ENCODE results near the gene TMEM14B.
"Not testable (repeated sequence)": the region's sequence is repeated elsewhere in the genome, so short reads cannot be mapped to it uniquely, and the experiment has no call there.

TMEM14B gene

DNA sequence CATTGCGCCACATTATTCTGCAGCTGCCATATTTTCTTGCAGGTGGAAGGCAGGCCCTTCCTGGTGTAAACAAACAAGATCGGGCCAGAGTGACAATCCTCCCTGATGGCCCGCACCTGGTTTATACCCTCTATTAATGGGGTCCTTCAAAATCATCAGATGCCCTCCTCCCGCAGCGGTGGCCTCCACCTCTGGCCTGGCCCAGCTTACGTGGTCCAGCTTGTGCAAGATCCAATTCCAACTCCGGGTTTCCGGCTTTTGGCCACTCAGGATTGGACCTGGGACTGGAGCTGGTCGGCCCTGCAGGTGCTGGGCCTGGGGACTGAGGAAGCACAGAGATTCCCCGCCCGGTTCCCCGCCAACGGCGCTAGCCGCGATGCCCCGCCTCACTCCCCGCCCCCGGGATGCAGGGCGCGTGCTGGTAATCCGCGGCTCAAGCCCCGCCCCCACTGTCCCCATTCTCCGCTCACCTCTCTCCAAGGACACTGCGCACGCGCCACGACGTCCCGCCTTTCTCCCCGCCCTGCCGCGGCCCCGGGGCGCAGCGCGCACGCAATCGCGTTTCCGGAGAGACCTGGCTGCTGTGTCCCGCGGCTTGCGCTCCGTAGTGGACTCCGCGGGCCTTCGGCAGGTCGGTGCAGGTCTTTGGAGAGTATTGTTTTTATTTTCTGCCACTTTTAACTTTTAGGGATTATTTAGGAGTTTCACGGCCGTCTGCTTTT is at the start of gene TMEM14B:
Gene TMEM14B, plus strand, starts transcription at position 555 of the 722 bp plus-strand sequence. CDS start 1,441 bp downstream, outside the sequence.
- peak; percentile 97 for DNase-seq

DNA sequence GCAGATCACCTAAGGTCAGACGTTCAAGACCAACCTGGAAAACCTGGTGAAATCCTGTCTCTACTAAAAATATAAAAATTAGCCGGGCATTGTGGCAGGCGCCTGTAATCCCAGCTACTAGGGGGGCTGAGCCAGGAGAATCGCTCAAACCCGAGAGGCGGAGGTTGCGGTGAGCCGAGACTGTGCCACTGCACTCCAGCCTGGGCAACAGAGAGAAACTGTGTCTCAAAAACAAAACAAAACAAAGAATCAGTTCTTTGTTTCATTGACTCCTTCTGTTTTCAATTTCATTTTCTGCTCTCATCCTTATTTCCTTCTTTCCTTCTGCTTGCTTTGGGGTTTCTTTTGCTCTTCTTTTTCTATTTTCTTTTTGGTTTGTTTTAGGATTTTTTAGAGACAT is 33.6 kb upstream of the TMEM14B start:
- no peak for DNase-seq

DNA sequence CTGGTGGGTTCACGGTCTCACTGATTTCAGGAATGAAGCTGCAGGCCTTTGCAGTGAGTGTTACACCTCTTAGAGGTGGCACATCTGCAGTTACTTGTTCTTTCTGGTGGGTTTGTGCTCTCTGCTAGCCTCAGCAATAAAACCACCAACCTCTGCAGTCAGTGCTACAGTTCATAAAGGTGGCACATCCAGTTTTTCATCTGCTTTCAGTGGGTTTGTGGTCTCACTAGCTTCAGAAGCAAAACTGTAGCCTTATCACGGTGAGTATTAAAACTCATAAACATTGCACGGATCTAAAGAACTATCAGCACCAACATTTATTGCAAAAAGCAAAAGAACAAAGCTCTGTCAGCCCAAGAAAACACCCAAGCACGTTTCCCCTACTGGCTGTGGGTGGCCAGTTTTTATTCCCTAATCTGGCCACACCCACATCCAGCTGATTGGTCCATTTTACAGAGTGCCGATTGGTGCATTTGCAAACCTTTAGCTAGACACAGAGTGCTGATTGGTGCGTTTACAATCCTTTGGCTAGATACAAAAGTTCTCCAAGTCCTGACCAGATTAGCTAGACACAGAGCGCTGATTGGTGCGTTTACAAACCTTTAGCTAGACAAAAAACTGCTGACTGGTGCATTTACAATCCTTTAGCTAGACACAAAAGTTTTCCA is 28.2 kb upstream of the TMEM14B start:
- DNase-seq: no peak

DNA sequence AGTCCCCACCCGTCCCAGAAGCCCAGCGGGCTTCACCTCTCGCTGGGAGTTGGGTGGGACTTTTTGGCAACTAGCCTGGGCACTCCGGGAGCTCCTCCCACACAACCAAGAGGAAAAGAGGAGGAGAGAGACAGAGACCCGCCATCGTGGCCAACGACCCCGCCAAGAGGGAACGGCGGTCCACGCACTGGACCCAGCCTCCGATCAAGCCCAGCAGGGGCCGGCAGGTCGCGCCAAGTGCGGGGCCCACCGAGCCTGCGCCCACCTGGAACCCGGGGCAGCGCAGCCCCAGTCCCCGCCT is 27.7 kb upstream of the TMEM14B start:
- no peak for DNase-seq

DNA sequence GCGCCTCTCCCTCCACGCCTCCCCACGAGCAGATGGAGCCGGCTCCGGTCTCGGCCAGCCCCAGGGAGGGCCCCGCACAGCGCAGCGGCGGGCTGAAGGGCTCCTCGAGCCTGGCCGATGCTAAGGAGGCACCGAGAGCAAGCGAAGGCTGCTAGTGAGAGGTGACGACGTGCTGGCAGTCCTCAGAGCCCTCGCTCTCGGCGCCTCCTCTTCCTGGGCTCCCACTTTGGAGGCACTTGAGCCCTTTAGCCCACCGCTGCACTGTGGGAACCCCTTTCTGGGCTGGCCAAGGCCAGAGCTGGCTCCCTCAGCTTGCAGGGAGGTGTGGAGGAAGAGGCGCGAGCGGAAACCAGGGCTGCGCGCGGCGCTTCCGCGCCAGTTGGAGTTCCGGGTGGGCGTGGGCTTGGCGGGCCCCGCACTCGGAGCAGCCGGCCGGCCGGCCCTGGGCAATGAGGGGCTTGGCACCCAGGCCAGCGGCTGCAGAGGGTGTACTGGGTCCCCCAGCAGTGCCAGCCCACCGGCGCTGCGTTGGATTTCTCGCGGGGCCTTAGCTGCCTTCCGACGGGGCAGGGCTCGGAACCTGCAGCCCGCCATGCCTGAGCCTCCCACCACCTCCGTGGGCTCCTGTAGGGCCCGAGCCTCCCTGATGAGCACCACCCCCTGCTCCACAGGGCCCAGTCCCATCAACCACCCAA is 27.2 kb upstream of the TMEM14B start:
- no peak for DNase-seq

DNA sequence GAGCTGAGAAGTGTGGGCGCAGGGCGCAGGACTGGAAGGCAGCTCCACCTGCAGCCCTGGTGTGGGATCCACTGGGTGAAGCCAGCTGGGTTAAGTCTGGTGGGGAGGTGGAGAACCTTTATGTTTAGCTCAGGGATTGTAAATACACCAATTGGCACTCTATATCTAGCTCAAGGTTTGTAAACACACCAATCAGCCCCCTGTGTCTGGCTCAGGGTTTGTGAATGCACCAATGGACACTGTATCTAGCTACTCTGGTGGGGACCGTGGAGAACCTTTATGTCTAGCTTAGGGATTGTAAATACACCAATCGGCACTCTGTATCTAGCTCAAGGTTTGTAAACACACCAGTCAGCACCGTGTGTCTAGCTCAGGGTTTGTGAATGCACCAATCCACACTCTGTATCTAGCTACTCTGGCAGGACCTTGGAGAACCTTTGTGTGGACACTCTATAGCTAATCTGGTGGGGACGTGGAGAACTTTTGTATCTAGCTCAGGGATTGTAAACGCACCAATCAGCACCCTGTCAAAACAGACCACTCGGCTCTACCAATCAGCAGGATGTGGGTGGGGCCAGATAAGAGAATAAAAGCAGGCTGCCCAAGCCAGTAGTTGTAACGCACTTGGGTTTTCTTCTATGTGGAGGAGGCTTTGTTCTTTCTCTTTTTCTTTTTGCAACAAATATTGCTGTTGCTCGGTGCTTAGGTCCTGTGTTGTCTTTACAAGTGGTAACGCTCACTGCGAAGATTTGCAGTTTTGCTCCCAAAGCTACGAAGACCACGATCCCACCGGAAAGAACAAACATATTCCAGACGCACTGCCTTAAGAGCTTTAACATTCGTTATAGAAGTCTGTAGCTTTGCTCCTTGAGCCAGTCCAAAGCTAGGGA is 26.4 kb upstream of the TMEM14B start:
- not testable (repeated sequence) for DNase-seq

DNA sequence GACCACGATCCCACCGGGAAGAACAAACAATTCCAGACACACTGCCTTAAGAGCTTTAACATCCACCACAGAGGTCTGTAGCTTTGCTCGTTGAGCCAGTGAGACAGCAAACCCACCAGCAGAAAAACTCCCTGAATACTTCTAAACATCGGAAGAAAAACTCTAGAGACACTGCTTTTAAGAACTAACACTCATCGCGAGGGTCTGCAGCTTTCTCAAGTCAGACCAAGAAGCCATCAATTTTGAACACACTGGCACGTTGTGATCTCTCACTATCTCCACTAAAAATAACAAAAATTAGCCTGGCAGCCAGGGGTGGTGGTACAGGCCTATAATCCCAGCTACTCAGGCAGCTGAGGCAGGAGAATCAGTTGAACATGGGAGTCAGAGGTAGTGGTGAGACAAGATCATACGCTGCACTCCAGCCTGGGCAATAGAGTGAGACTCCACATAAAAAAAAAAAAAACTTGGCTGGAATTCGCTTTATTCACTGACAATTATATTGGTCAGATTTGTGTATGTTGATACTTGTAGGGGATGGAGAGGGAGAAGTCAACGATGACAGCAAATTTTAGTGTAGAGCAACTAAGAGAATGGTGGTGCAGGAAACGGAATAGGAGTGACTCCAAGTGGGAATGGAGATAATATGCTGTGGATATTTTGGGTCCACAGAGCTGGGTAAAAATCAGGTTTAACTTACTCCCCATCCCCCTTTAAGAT is 25.6 kb upstream of the TMEM14B start:
- DNase-seq: no peak

DNA sequence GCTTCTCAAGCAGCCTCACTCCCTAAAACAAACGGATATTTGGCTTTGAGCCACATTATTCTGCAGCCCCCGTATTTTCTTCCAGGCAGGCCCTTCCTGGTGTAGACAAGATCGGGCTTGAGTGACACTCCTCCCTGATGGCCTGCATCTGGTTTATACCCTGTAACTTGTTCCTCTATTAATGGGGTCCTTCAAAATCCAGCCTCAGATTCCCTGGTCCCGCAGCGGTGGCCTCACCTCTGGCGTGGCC is 25.1 kb upstream of the TMEM14B start:
- no peak for DNase-seq

DNA sequence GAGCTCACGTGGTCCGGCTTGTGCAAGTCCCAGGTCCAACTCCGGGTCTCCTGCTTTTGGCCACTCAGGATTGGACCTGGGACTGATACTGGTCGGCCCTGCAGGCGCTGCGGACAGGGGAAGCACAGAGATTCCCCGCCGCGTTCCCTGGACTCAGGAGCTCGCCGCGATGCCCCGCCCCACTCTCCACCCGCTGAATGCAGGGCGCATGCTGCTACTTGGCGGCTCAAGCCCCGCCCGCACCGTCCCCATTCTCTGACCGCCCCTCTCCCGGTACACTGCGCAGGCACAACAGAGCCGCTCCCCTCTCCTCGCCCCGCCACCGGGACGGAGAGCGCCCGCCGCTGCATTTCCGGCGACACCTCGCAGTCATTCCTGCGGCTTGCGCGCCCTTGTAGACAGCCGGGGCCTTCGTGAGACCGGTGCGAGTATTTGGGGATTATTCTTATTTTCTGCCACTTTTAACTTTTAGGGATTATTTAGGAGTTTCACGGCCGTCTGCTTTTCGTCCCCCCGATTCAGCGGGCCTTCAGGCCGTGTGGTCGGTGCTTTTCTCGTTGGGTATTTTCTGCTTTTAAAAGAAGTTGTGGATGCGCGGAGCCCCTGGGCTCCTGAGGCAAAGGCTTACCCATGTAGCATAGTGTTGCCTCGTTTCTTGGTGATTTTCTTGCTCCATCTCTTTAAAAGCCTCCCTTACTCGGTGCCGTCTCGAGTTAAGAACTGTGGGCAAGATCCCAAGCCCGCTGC is 24.6 kb upstream of the TMEM14B start, which contains the start of gene TMEM14C:
Gene TMEM14C, plus strand, starts transcription at position 251 of the 747 bp plus-strand sequence. CDS start 1,544 bp downstream, outside the sequence.
- peak; percentile 88 for DNase-seq

DNA sequence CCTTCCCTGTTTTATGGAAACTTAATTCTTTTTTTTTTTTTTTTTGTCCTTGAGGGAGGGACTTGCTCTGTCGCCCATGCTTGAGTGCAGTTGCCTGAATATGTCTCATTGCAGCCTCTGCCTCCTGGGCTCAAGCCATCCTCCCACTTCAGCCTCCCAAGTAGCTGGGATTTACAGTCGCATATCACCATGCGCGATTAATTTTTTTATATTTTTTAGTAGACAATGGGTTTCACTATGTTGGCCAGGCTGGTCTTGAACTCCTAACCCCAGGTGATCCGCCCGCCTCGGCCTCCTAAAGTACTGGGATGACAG is 24.1 kb upstream of the TMEM14B start:
- no peak for DNase-seq

DNA sequence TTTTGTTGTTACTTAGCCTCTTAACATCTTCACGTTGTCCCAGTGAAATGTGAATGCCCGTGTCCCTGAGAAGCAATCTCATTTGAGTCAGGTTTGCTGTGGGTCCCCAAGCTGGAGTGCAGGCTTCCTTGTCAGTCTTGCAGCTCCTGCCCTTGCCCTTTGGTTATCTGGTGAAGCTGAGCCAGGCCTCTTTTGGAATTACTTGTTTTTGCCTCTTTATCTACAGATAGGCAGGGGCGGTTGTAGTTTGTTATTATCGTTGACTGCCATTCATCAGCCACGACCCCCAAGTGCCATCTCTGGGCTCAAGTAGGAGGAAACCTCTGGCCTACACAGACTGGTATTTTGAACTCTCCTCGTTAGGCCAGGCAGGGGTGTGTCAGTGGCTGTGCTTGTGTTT is 22.6 kb upstream of the TMEM14B start:
- no peak for DNase-seq

DNA sequence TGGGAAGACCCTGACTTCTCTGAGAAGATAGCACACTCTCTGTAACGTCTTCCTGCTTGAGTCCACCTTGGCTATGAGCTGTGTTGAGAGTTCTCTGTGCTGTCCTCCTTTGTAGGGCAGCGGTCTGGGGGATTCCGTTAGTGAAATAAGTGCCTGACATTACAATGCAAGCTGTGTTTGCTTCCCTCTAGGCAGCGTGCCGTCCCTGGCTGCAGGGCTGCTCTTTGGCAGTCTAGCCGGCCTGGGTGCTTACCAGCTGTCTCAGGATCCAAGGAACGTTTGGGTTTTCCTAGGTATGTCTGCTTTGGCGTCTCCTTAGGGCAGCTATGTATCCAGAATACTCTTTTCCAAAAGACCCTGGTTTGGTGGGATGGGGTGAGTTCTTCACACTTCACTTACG is 21.9 kb upstream of the TMEM14B start:
- DNase-seq: no peak

DNA sequence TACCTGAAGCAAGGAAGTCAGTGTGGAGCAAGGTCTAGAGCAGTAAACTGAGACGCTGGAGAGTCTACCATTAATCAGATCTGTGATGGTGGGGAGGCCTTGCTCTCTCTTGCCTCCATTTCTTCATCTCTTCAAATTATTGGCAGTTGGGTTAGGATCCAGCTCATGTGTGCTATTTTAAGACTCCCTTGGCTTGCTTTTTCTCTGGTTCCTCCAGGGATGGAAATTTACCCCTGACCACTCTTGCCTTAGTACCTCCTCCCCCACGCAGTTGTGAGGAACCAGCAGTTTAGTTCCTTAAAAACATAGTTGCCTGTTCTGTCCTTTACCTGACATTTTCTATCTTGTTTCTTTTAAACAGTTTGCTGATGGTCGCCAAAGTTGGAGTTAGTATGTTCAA is 17.4 kb upstream of the TMEM14B start:
- DNase-seq: peak; percentile 23

DNA sequence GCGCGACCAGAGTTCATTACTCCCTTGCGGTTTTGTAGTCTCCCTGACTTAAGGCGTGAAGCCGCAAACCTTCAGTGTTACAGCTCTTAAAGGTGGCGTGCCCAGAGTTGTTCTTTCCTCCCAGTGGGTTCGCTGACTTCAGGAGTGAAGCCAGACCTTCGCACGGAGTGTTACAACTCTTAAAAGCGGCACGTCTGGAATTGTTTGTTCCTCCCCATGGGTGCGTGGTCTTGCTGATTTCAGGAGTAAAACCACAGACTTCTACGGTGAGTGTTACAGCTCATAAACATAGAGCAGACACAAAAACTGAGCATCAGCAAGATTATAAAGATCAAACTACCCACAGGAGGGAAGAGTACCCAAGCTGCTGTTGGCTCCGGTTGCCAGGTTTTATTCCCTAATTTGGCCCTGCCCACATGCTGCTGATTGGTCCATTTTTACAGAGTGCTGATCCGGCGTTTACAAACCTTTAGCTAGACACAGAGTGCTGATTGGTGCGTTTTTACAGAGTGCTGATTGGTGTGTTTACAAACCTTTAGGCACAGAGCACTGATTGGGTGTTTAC is 14.4 kb upstream of the TMEM14B start:
- no peak for DNase-seq

DNA sequence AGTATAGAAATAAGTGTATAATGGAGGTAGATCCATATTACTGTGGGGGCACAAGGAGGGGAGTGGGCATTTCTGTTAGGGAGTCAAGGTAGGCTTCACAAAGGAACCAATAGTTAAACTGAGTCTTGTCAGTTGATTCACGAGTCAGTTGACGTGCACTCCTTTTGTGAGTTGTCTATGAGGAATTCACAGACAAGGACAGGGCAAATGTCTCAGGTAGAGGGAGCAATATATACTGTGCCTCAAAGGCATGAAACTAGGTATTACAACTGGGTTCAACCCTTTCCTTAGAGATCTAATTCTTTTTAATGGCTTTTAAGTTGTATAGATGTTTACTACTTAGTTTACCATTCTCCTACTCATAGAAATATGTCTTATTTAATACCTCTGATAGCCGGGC is 13.7 kb upstream of the TMEM14B start:
- no peak for DNase-seq

DNA sequence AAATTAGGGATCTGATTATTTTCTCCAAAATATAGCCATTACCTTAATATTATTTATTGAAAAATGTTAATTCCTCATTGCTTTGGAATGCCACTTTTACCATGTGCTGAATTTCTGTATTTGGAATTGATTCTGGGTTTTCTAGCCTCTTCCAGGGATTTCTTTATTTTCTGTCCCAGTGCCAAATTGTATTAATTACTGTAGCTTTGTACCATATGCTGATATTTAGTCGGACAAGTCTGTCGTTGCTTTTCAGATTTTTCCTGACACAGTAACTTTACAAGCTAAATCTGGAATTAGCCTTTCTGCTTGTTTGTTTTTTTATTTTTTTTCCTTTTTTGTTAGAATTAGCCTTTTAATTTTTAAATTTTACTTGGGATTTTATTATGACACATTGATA is 10.9 kb upstream of the TMEM14B start:
- no peak for DNase-seq

DNA sequence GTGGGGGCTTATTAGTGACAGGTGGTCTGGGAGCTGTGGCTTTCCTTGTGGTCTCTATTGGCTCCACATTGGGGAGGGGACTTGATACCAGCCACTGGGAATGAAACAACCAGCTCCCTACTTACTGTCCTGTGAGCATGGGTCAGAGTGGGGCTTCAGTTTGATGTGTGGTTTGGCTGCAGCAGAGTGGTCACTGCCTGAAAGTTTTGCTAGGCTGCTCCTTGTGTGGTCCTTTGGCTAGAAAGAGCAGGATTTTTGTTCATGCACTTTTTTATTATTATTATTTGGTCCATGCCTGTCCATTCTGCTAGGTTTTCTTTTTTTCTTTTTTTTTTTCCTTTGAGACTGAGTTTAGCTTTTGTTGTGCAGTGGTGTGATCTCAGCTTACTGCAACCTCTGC is 7.5 kb upstream of the TMEM14B start:
- no peak for DNase-seq

DNA sequence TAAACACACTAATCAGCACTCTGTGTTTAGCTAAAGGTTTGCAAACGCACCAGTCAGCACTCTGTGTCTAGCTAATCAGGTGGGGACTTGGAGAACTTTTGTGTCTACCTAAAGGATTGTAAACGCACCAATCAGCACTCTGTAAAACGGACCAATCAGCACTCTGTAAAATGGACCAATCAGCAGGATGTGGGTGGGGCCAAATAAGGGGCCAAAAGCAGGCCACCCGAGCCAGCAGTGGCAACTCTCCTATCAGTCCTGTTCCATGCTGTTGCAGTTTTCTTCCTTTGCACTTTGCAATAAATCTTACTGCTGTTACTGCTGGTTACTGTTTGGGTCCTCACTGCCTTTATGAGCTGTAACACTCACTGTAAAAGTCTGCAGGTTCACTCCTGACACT is 6.0 kb upstream of the TMEM14B start:
- DNase-seq: not testable (repeated sequence)

DNA sequence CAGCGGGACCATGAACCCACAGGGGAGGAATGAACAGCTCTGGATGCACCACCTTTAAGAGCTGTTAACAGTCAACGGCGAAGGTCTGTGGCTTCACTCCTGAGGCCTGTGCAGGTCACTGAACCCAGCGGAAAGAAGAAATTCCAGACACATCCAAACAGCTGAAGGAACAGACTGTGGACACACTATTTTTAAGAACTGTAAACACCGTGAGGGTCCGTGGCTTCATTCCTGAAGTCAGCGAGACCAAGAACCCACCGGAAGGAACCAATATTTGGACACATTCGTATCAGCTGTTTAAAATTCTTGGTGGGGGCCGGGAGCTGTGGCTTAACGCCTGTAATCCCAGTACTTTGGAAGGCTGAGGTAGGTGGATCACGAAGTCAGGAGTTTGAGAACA is 5.4 kb upstream of the TMEM14B start:
- DNase-seq: no peak

DNA sequence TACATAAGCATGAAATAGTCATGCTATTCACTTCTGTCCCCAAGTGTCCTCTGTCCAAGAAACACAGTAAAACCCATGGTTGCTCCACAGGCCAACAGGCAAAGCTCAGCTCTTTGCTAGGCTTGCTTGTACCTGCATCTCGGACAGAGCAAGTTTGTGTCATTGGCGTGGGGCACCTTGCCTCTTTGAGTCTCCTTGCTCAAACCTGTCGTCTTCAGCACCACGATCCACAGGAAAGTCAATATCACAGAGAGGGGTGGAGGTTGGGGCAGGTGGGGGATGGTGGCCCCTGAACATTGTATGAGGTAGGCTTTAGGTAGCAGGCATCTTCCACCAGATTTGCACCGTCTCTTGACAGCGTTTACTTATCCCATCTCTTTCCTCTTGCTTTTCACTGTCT is 4.1 kb upstream of the TMEM14B start:
- DNase-seq: no peak

DNA sequence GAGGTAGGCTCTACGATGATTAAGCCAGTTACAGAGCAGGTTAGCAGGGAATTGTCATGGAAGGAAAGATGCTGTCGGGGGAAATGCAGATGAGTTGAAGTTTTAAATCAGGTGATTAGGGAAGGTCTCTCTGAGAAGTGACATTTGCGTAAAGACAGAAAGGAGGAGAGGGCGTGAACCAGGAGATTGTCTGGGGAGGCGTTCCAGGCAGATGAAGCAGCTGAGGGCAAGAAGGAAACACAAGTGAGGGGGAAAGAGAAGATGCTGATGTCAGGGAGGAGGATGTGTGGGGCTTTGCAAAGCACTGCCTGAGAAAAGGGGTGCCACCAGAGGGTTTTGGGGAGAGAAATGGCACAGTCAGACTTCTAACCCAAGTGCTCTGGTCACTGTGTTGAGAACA is 2.5 kb upstream of the TMEM14B start:
- no peak for DNase-seq

DNA sequence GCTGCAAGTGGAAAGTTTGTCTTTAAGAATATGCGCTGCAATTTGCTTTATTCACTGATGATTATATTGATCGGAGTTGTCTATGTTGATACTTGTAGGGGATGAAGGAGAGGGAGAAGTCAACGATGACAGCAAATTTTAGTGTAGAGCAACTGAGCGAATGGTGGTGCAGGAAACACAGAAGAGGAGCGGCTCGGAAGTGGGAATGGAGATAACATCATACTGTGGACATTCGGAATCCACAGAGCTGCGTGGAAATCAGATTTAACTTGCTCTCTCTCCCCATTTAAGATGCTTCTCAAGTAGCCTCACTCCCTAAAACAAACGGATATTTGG is 722 bp upstream of the TMEM14B start:
- no peak for DNase-seq
